GM12878 (cell line): ENCODE data around the gene ARVCF.

Experiments used
- BACH1 ChIP-seq: fragments of 450-650 bp; IDR thresholded peaks from 2 replicates; pipeline ENCODE4 v1.6.1; 2017; ENCODE audit warnings: mild to moderate bottlenecking, borderline replicate concordance
- CTCF ChIP-seq, 3 experiments: IDR thresholded peaks in 2 of 3; conservative IDR thresholded peaks in 1 of 3; 2 replicates each; pipeline ENCODE4 v1.5.1; 2011; ENCODE audit warnings: low read depth in 3 of 3, low read length in 3 of 3, mild to moderate bottlenecking in 3 of 3, control low read depth in 2 of 3, moderate library complexity in 2 of 3, inconsistent platforms in 1 of 3, mixed read lengths in 1 of 3; ENCODE audit not compliant: control insufficient read depth in 2 of 3, insufficient read depth in 1 of 3; ENCODE audit errors: extremely low read depth in 1 of 3
- EZH2 ChIP-seq: IDR thresholded peaks from 2 replicates; pipeline ENCODE4 v1.6.1; 2012; ENCODE audit warnings: low read depth, mild to moderate bottlenecking, control low read depth, inconsistent platforms, low read length, borderline replicate concordance; ENCODE audit not compliant: control insufficient read depth
- NR2C2 ChIP-seq: IDR thresholded peaks from 2 replicates; pipeline ENCODE4 v1.6.1; 2011; ENCODE audit warnings: borderline replicate concordance, low read depth; ENCODE audit not compliant: control insufficient read depth, insufficient read length
- POLR2AphosphoS5 ChIP-seq: IDR thresholded peaks from 2 replicates; pipeline ENCODE4 v1.6.1; 2011; ENCODE audit warnings: mild to moderate bottlenecking, low read length, inconsistent platforms
- RAD51 ChIP-seq: fragments of 450-650 bp; IDR thresholded peaks from 2 replicates; pipeline ENCODE4 v1.6.1; 2016; ENCODE audit warnings: moderate library complexity, mild to moderate bottlenecking, inconsistent platforms
- SIX5 ChIP-seq: IDR thresholded peaks from 2 replicates; pipeline ENCODE4 v1.6.1; 2011; ENCODE audit warnings: mild to moderate bottlenecking, low read depth, low read length, moderate library complexity; ENCODE audit not compliant: severe bottlenecking
- SMC3 ChIP-seq: IDR thresholded peaks from 2 replicates; pipeline ENCODE4 v1.6.1; 2011; ENCODE audit warnings: low read length, improper control_type of control experiment, borderline replicate concordance
- SP1 ChIP-seq: IDR thresholded peaks from one replicate; pipeline ENCODE4 v1.6.1; 2011; ENCODE audit warnings: low read depth, low read length
- SREBF2 ChIP-seq: IDR thresholded peaks from 2 replicates; pipeline ENCODE4 v1.6.1; 2012; ENCODE audit warnings: mild to moderate bottlenecking, low read length
- TAF1 ChIP-seq: IDR thresholded peaks from 2 replicates; pipeline ENCODE4 v1.6.1; 2011; ENCODE audit warnings: mild to moderate bottlenecking, low read depth, low read length, borderline replicate concordance
- ZSCAN29 ChIP-seq: fragments of 450-650 bp; IDR thresholded peaks from 2 replicates; pipeline ENCODE4 v1.6.1; 2017; ENCODE audit warnings: mild to moderate bottlenecking, moderate library complexity
- TF ChIP-seq, protein P1 (sequence below): IDR thresholded peaks from 2 replicates; pipeline ENCODE4 v1.6.1; 2012; ENCODE audit warnings: low read length, inconsistent platforms

GRCh38 chr22:20055144-20055543, 38.5 kb upstream of the ARVCF start:
- no peak for TF ChIP-seq ZSCAN29
- no peak for TF ChIP-seq BACH1
- no peak for TF ChIP-seq SREBF2
- TF ChIP-seq EZH2: no peak
- TF ChIP-seq CTCF (IDR thresholded peaks at IDR 0.05 in 2 of 3, conservative IDR thresholded peaks at IDR 0.05 in 1 of 3; ENCODE audit: control insufficient read depth in 2 of 3, extremely low read depth in 1 of 3, insufficient read depth in 1 of 3, low read depth in 3 of 3, low read length in 3 of 3): no peak
- no peak for TF ChIP-seq SP1
- TF ChIP-seq SIX5: no peak
- TF ChIP-seq TAF1: no peak
- TF ChIP-seq NR2C2: no peak
- TF ChIP-seq RAD51: no peak
- TF ChIP-seq, protein P1, sequence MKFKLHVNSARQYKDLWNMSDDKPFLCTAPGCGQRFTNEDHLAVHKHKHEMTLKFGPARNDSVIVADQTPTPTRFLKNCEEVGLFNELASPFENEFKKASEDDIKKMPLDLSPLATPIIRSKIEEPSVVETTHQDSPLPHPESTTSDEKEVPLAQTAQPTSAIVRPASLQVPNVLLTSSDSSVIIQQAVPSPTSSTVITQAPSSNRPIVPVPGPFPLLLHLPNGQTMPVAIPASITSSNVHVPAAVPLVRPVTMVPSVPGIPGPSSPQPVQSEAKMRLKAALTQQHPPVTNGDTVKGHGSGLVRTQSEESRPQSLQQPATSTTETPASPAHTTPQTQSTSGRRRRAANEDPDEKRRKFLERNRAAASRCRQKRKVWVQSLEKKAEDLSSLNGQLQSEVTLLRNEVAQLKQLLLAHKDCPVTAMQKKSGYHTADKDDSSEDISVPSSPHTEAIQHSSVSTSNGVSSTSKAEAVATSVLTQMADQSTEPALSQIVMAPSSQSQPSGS: no peak
- no peak for TF ChIP-seq POLR2AphosphoS5
- TF ChIP-seq SMC3: no peak
